ENCODE results near the gene MARS1. TPM values are rescaled to one million over a fixed set of nuclear protein-coding genes. Genes with fewer than 3 reads are reported as not detected.

Gene MARS1
- total RNA-seq, 1 donor from 2014 or later: 290 TPM

DNA sequence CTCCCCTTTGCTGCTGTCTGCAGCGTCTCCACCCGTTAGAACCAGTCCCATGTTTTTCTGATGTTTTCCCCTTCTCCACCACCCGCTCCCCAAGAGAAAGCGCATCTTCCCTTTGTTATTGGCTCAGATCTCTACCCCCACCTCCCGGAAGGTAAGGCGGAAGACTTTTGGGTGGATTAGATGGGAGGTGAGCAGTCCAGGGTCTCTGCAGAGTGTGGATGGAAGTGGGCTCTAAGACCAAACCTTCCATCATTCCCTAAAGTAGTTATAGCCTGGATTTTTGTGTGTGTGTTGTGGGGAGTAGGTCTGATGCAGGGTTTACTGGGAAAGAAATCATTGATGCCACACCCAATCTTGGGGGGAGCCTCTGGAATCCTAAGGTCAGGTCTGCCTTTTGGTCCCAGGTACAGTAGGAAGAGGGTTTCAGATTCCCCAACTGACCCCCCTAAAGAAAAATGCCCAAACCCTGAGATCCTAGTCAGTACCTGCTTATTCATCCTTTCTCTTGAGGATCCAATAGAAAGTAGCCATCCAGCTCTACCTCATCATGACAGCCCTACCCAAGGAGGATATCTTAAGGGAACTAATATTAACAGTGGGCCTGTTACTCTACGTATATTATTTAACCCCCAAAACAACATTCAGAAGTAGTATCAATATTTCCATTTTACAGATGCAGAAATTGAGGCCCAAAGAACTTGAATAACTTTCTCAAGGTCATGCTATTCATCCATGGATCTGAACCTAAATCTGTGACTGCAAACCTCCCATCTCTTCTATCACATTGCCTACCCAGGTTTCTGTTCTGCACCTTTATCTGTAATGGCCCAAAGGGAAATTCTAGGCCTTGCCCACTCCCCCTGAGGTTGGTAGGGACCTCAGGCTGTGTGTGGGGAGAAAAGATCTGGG lies 63.0 kb downstream of the MARS1 start:
- Mint-ChIP-seq H3K4me3 (ENCODE audit: low read depth) (peak overlapping the region; percentile 66), H3K9me3 (ENCODE audit: low read depth) (no peaks in the 10 kb centered on the region), H3K27me3 (peaks cover 70% of the 10 kb centered on the region), H3K36me3 (ENCODE audit: insufficient read depth) (no peaks in the 10 kb centered on the region), H3K27ac (no peak overlapping the region), H3K4me1 (ENCODE audit: low read depth) (peaks cover 10% of the 10 kb centered on the region)
- DNase-seq (ENCODE audit: low spot score, unreplicated experiment): no peak
- TF ChIP-seq, protein P1, sequence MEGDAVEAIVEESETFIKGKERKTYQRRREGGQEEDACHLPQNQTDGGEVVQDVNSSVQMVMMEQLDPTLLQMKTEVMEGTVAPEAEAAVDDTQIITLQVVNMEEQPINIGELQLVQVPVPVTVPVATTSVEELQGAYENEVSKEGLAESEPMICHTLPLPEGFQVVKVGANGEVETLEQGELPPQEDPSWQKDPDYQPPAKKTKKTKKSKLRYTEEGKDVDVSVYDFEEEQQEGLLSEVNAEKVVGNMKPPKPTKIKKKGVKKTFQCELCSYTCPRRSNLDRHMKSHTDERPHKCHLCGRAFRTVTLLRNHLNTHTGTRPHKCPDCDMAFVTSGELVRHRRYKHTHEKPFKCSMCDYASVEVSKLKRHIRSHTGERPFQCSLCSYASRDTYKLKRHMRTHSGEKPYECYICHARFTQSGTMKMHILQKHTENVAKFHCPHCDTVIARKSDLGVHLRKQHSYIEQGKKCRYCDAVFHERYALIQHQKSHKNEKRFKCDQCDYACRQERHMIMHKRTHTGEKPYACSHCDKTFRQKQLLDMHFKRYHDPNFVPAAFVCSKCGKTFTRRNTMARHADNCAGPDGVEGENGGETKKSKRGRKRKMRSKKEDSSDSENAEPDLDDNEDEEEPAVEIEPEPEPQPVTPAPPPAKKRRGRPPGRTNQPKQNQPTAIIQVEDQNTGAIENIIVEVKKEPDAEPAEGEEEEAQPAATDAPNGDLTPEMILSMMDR (IDR thresholded peaks at IDR 0.05; ENCODE audit: unreplicated experiment): no peak

DNA sequence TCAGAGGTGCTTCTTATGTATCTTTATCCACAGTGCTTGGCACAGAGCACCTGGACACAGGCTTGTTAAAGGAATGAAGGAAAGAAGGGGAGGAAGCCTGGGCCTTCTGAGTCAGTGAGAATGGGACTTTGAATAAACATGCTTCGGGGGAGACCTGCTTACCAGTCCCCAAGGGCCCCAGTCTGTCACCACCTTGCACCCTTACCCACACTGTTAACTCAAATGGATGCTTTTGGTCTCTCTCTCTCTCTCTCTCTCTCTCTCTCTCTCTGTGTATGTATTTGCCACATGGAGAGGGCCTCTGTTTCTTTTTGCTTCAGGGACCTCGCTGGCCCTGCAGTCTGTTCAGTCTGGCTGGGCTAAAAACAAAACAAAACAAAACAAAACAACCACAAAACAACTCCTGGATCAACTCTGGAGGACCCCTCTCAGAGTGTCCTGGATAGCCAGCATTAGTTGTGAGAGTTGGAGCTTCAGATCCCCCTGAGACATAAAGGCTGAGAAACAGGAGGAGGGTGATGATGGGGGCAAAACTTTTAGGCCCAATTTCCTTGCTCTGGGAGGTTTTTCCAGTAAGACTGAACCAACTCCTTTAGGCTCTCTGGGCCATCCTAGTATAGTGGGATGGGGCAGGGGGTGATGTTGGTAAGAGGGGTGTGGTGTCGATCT lies 63.9 kb downstream of the MARS1 start:
- Mint-ChIP-seq H3K4me3 (ENCODE audit: low read depth) (no peak overlapping the region), H3K27me3 (peaks cover 70% of the 10 kb centered on the region), H3K36me3 (ENCODE audit: insufficient read depth) (no peaks in the 10 kb centered on the region), H3K9me3 (ENCODE audit: low read depth) (no peaks in the 10 kb centered on the region), H3K27ac (no peak overlapping the region), H3K4me1 (ENCODE audit: low read depth) (peaks cover 5% of the 10 kb centered on the region)
- TF ChIP-seq, protein P1 (IDR thresholded peaks at IDR 0.05; ENCODE audit: unreplicated experiment): no peak
- DNase-seq (ENCODE audit: low spot score, unreplicated experiment): no peak

DNA sequence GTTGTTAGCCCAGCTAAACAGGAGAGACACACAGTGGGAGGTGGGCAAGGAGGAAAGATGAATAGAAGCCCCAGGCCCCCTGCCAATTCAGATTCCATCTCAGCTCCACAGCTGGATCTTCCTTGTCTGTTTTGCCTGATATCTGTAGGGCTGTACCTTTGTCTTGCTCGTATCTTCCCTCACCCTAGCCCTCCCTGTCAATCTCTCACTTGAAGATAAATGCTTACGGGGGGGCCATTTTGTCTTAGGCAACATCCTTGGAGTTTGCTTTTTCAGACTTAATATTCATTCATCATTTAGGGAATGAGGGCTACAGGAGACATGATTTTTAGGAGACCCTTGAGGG lies 64.4 kb downstream of the MARS1 start:
- Mint-ChIP-seq H3K36me3 (ENCODE audit: insufficient read depth) (no peaks in the 10 kb centered on the region), H3K27me3 (peaks cover 68% of the 10 kb centered on the region), H3K4me1 (ENCODE audit: low read depth) (peaks cover 4% of the 10 kb centered on the region), H3K9me3 (ENCODE audit: low read depth) (no peaks in the 10 kb centered on the region), H3K4me3 (ENCODE audit: low read depth) (no peak overlapping the region), H3K27ac (no peak overlapping the region)
- TF ChIP-seq, protein P1 (IDR thresholded peaks at IDR 0.05; ENCODE audit: unreplicated experiment): no peak
- DNase-seq (ENCODE audit: low spot score, unreplicated experiment): no peak

DNA sequence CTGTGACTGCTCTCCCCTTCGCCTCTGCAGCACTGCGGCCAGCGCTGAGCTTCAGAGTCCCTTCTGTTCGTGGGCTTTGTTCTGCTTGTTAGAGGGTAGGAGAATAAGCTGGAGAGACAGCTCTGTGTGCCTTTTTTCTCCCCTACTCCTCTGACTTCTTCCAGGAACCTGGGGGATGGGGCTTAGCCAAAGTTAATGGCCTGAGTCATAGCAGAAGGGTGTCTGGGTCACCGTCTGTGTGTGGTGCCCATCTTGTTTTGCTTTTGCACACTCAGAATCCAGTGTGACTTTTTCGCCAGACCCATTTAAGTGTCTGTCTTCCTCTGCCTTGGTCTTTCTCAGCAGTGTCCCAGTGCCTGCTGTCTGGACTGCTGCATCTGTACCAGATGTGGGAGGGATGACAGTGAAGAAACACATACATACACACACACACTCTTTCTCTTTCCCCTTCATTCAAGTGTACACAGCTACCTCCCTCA lies 65.0 kb downstream of the MARS1 start:
- no peaks in the 10 kb centered on the region for H3K36me3 Mint-ChIP-seq (ENCODE audit: insufficient read depth)
- peaks cover 3% of the 10 kb centered on the region for H3K4me1 Mint-ChIP-seq (ENCODE audit: low read depth)
- no peak overlapping the region for H3K27ac Mint-ChIP-seq
- TF ChIP-seq, protein P1 (IDR thresholded peaks at IDR 0.05; ENCODE audit: unreplicated experiment): no peak
- no peak for DNase-seq (ENCODE audit: low spot score, unreplicated experiment)
- no peaks in the 10 kb centered on the region for H3K9me3 Mint-ChIP-seq (ENCODE audit: low read depth)
- peaks cover 62% of the 10 kb centered on the region for H3K27me3 Mint-ChIP-seq
- no peak overlapping the region for H3K4me3 Mint-ChIP-seq (ENCODE audit: low read depth)

DNA sequence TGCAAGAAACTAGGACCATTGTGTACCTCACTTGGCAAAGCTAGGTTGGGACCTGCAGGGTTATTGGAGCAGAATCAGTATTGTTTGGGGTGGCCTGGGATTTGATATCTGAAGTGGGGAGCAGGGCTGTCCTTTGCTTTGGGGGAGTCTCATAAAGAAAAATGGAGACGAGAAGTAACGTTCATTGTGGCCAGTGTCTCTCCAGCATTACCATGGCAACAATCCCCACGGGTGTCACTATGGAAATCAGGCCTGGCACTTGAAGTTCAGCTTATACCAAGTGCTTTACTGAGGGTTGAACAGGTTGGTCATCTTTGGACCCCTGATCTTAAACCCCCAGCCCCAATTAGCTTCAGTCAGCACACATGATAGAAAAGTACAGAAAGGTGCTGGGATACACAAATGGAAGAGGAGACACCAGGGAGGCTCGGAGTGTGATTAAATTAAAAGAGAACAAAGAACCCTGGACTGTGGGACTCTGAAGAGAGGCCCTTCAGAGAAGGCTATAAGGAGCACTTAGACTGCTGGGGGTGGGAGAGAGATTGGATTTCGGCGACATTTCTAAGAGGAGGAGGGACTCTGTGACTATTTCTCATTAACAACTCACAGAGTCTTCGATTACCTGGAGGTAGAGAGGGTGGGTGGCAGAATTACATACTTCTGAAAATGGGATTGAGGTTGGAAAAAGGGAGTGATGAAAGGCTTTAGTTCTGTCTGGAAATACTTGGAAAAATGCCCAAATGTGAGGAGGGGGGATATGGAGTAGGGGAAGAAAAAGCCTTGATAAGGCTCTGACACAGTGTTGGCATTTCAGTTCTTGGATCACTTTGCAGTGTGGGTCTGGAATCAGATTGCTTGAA lies 65.7 kb downstream of the MARS1 start:
- H3K4me3 Mint-ChIP-seq (ENCODE audit: low read depth): no peak overlapping the region
- TF ChIP-seq, protein P1 (IDR thresholded peaks at IDR 0.05; ENCODE audit: unreplicated experiment): no peak

More for the DNA sequence above, 65.7 kb downstream of the MARS1 start:
- peaks cover 55% of the 10 kb centered on the region for H3K27me3 Mint-ChIP-seq
- H3K36me3 Mint-ChIP-seq (ENCODE audit: insufficient read depth): no peaks in the 10 kb centered on the region
- no peak overlapping the region for H3K27ac Mint-ChIP-seq
- DNase-seq (ENCODE audit: low spot score, unreplicated experiment): no peak
- peaks cover 3% of the 10 kb centered on the region for H3K4me1 Mint-ChIP-seq (ENCODE audit: low read depth)
- H3K9me3 Mint-ChIP-seq (ENCODE audit: low read depth): no peaks in the 10 kb centered on the region
